H9 (cell line): ENCODE data around the gene MPZL1. TPM values are rescaled to one million over a fixed set of nuclear protein-coding genes. Genes with fewer than 3 reads are reported as not detected.

Experiments used
- DNase-seq: peaks from one replicate; pipeline ENCODE4 v3.0.0-alpha.2; 2017
- H2AFZ ChIP-seq: one replicate; pipeline ENCODE4 v1.6.1; 2013; ENCODE audit warnings: mild to moderate bottlenecking, low read length, control low read depth, moderate library complexity
- H2AK5ac ChIP-seq: 2 replicates; pipeline ENCODE4 v1.6.1; 2013; ENCODE audit warnings: low read length, control low read depth, mixed read lengths; ENCODE audit not compliant: insufficient read length
- H2BK120ac ChIP-seq: one replicate; pipeline ENCODE4 v1.6.1; 2013; ENCODE audit warnings: low read depth, mild to moderate bottlenecking, low read length, control low read depth, inconsistent platforms; ENCODE audit not compliant: poor library complexity, severe bottlenecking
- H2BK12ac ChIP-seq: 2 replicates; pipeline ENCODE4 v1.6.1; 2013; ENCODE audit warnings: low read length, control low read depth, mixed read lengths, low read depth; ENCODE audit not compliant: insufficient read length
- H2BK15ac ChIP-seq: 2 replicates; pipeline ENCODE4 v1.6.1; 2013; ENCODE audit warnings: low read depth, low read length, control low read depth
- H2BK20ac ChIP-seq: one replicate; pipeline ENCODE4 v1.6.1; 2013; ENCODE audit warnings: low read depth, mild to moderate bottlenecking, low read length, control low read depth, inconsistent platforms; ENCODE audit not compliant: poor library complexity, severe bottlenecking
- H2BK5ac ChIP-seq: 2 replicates; pipeline ENCODE4 v1.6.1; 2013; ENCODE audit warnings: low read length, control low read depth, mixed read lengths; ENCODE audit not compliant: insufficient read length
- H3K14ac ChIP-seq: 2 replicates; pipeline ENCODE4 v1.6.1; 2013; ENCODE audit warnings: low read length, control low read depth; ENCODE audit not compliant: insufficient read depth
- H3K18ac ChIP-seq: 2 replicates; pipeline ENCODE4 v1.6.1; 2013; ENCODE audit warnings: low read depth, mild to moderate bottlenecking, mixed read lengths, low read length, control low read depth; ENCODE audit not compliant: insufficient read length
- H3K23ac ChIP-seq: 2 replicates; pipeline ENCODE4 v1.6.1; 2013; ENCODE audit warnings: low read length, control low read depth, mixed read lengths, low read depth; ENCODE audit not compliant: insufficient read length
- H3K23me2 ChIP-seq: 2 replicates; pipeline ENCODE4 v1.6.1; 2013; ENCODE audit warnings: low read depth, mild to moderate bottlenecking, mixed read lengths, low read length, control low read depth; ENCODE audit not compliant: insufficient read length, poor library complexity, severe bottlenecking
- H3K27ac ChIP-seq: 2 replicates; pipeline ENCODE4 v1.5.1; 2013; ENCODE audit warnings: low read length, control low read depth, mixed read lengths, low read depth; ENCODE audit not compliant: insufficient read length
- H3K27me3 ChIP-seq: 2 replicates; pipeline ENCODE4 v1.6.1; 2013; ENCODE audit warnings: low read length, control low read depth, inconsistent platforms; ENCODE audit not compliant: insufficient read depth
- H3K4ac ChIP-seq: 2 replicates; pipeline ENCODE4 v1.6.1; 2013; ENCODE audit warnings: low read depth, mild to moderate bottlenecking, control low read depth, inconsistent platforms, low read length, moderate library complexity
- H3K4me1 ChIP-seq: 2 replicates; pipeline ENCODE4 v1.6.1; 2013; ENCODE audit warnings: low read length, control low read depth, inconsistent platforms; ENCODE audit not compliant: insufficient read depth
- H3K4me2 ChIP-seq: 2 replicates; pipeline ENCODE4 v1.6.1; 2013; ENCODE audit warnings: low read length, control low read depth, mixed read lengths; ENCODE audit not compliant: insufficient read length, insufficient read depth
- H3K56ac ChIP-seq: 2 replicates; pipeline ENCODE4 v1.6.1; 2013; ENCODE audit warnings: low read depth, mild to moderate bottlenecking, mixed read lengths, low read length, control low read depth; ENCODE audit not compliant: insufficient read length
- H3K79me1 ChIP-seq: 2 replicates; pipeline ENCODE4 v1.6.1; 2013; ENCODE audit warnings: low read depth, mild to moderate bottlenecking, moderate library complexity, low read length, control low read depth, inconsistent platforms; ENCODE audit not compliant: insufficient read depth, poor library complexity, severe bottlenecking
- H3K79me2 ChIP-seq: 2 replicates; pipeline ENCODE4 v1.6.1; 2013; ENCODE audit warnings: low read length, control low read depth, inconsistent platforms; ENCODE audit not compliant: insufficient read depth
- H3K9ac ChIP-seq: 2 replicates; pipeline ENCODE4 v1.6.1; 2013; ENCODE audit warnings: low read length, control low read depth, mixed read lengths; ENCODE audit not compliant: insufficient read length; ENCODE audit errors: extremely low read depth
- H3K9me3 ChIP-seq: one replicate; pipeline ENCODE4 v1.6.1; 2013; ENCODE audit warnings: low read depth, low read length, inconsistent platforms; ENCODE audit not compliant: control insufficient read depth
- H3T11ph ChIP-seq: one replicate; pipeline ENCODE4 v1.6.1; 2013; ENCODE audit warnings: mild to moderate bottlenecking, low read length, control low read depth, inconsistent platforms
- H4K20me1 ChIP-seq: one replicate; pipeline ENCODE4 v1.6.1; 2013; ENCODE audit not compliant: control insufficient read depth, insufficient read length, insufficient read depth
- H4K5ac ChIP-seq: 2 replicates; pipeline ENCODE4 v1.6.1; 2013; ENCODE audit warnings: low read depth, mild to moderate bottlenecking, mixed read lengths, low read length, control low read depth; ENCODE audit not compliant: insufficient read length
- H4K8ac ChIP-seq: replicated peaks from 2 replicates; pipeline ENCODE4 v1.6.1; 2013; ENCODE audit warnings: low read length, control low read depth, mixed read lengths, low read depth; ENCODE audit not compliant: insufficient read length
- H4K91ac ChIP-seq: 2 replicates; pipeline ENCODE4 v1.6.1; 2013; ENCODE audit warnings: low read depth, mild to moderate bottlenecking, moderate library complexity, mixed read lengths, low read length, control low read depth; ENCODE audit not compliant: insufficient read length
- H3K27ac Mint-ChIP-seq, 3 experiments: 2 replicates in 2 of 3; 3 replicates in 1 of 3; pipeline ENCODE4 v1.8.0; 2020 to 2021; ENCODE audit warnings: mixed read lengths in 3 of 3, mild to moderate bottlenecking in 1 of 3, moderate library complexity in 1 of 3
- H3K27me3 Mint-ChIP-seq: 2 replicates; pipeline ENCODE4 v1.8.0; 2021; ENCODE audit warnings: low read depth, mild to moderate bottlenecking, moderate library complexity, mixed read lengths
- H3K36me3 Mint-ChIP-seq, 3 experiments: 2 replicates in 2 of 3; 3 replicates in 1 of 3; pipeline ENCODE4 v1.8.0; 2020 to 2021; ENCODE audit warnings: low read depth in 3 of 3, mixed read lengths in 3 of 3; ENCODE audit not compliant: insufficient read depth in 1 of 3
- H3K4me1 Mint-ChIP-seq, 2 experiments: 2 replicates each; pipeline ENCODE4 v1.8.0; 2020; ENCODE audit warnings: mixed read lengths in 2 of 2
- H3K4me3 Mint-ChIP-seq, 2 experiments: 2 replicates in 1 of 2; 3 replicates in 1 of 2; pipeline ENCODE4 v1.8.0; 2020 to 2021; ENCODE audit warnings: mild to moderate bottlenecking in 2 of 2, mixed read lengths in 2 of 2, moderate library complexity in 1 of 2
- H3K9me3 Mint-ChIP-seq, 2 experiments: 2 replicates in 1 of 2; 3 replicates in 1 of 2; pipeline ENCODE4 v1.8.0; 2020; ENCODE audit warnings: mild to moderate bottlenecking in 2 of 2, mixed read lengths in 2 of 2, moderate library complexity in 1 of 2
- CTCF ChIP-seq: fragments of 200-600 bp; sonication (generic); conservative IDR thresholded peaks from 3 replicates; pipeline ENCODE4 v1.8.0; 2021; ENCODE audit warnings: antibody characterized with exemption, mild to moderate bottlenecking
- WGBS: extraction: QIAGEN DNeasy Blood & Tissue Kit; methylation state at CpG from one replicate; pipeline ENCODE4 v1.1.7; 2013; ENCODE audit warnings: missing lambda C conversion rate, low lambda C conversion rate, mixed read lengths; ENCODE audit not compliant: insufficient read length; ENCODE audit errors: extremely low coverage; 5-methylcytosine and 5-hydroxymethylcytosine counted together
- total RNA-seq: library from RNA; stranded (reverse); gene quantifications from 2 replicates; pipeline ENCODE4 v1.2.1, GENCODE V29; 2021

Gene MPZL1
- total RNA-seq, 1 experiment from 2014 or later, result 60.7 TPM

GRCh38 chr1:167675440-167675839 is 46.3 kb upstream of the MPZL1 start:
- Histone ChIP-seq H4K5ac (no peak overlapping the region), H3K27me3 (no peaks in the 10 kb centered on the region), H3K9me3 (no peaks in the 10 kb centered on the region), H2AK5ac (no peak overlapping the region), H4K20me1 (no peaks in the 10 kb centered on the region), H2BK12ac (no peak overlapping the region), H2AFZ (no peak overlapping the region), H2BK120ac (no peak overlapping the region), H3K23ac (no peak overlapping the region), H3K4me1 (no peaks in the 10 kb centered on the region), H3K18ac (no peak overlapping the region), H3K4me2 (no peak overlapping the region), H4K91ac (no peak overlapping the region), H2BK20ac (no peak overlapping the region), H3K9ac (no peak overlapping the region), H3K14ac (no peak overlapping the region), H3K56ac (no peak overlapping the region), H3K23me2 (no peaks in the 10 kb centered on the region), H3K79me2 (no peaks in the 10 kb centered on the region), H3K27ac (no peak overlapping the region), H3K79me1 (no peaks in the 10 kb centered on the region), H4K8ac (no peak overlapping the region), H3K4ac (no peak overlapping the region), H2BK15ac (no peak overlapping the region), H3T11ph (no peak overlapping the region), H2BK5ac (no peak overlapping the region)
- Mint-ChIP-seq H3K9me3 (no peaks in the 10 kb centered on the region), H3K27me3 (peaks cover 3% of the 10 kb centered on the region), H3K4me1 (peaks cover 12 to 15% of the 10 kb centered on the region in 2 experiments), H3K27ac (no peak overlapping the region), H3K4me3 (no peak overlapping the region), H3K36me3 (no peaks in the 10 kb centered on the region)
- no peak for TF ChIP-seq CTCF
- no CpG with 5 or more reads among the region's 5 CpGs for WGBS
- no peak for DNase-seq
